NCI-H1930 (cell line): ENCODE results near the gene CTBP2.

Experiments used
- DNase-seq, 2 experiments: peaks; one replicate each; lab custom pipeline; 2025; lab: John Stamatoyannopoulos, UW

Gene CTBP2

DNA sequence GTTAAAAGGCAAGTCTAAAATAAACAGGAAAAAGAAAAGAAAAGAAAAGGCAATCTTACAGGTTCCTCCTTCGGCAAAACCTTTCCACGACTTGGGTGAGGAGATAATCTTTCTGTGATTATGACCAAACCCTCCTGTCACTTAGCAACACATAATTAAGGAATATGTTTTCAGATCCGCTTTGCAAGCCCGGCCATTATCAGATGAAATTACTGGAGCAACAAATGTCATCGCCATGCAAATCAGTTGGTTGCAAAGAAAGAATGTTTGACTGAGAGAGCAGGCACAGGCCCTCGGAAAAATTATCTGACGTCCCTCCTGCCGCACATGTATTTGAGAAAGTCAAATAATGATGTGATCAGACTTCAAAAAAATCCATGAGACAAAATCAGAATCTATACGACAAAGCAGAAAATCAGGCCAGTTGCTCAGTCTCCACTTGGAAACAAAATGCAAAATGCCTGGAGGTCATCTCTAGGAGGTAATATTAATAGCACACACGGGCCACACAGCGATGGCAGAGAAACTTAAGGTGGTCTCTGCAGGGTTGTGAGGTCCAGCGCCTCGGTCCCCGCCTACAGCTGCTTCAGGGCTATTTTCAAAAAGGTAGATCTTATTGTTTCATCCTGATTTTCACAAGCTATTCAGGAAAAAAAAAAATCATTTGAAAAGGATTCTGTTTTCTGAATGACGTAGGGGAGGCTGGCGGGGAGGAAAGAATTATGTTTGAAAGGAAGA lies 135.7 kb downstream of the CTBP2 start:
- no peak for DNase-seq

DNA sequence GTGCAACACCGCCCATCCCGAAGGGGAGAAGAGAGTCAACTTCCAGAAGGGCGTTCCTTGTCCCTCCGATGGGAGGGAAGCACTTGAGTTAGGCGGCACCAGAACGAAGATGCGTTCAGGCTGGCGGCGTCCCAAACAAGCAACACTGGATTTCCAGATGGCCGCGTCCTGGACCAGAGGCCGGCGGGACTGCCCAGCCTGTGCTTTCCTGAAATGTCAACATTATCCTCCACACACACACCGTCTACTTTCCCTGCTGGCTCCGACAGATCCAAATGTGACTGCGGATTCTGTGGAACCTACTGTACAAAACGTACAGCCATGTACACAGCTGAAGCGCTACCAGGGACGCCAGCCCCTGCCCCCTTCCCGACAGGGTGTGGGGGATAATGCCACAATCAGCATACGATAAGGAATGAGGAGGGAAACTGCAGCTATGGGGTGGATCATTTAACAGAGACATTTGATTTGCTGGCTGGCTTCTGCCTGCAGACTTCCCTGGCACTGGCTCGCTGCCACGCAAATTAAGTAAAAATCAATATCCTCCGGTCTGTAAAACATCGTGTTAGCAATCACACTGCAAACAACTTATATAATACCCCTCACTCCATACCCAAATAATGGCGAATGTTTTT lies 136.4 kb downstream of the CTBP2 start:
- DNase-seq = no peak

DNA sequence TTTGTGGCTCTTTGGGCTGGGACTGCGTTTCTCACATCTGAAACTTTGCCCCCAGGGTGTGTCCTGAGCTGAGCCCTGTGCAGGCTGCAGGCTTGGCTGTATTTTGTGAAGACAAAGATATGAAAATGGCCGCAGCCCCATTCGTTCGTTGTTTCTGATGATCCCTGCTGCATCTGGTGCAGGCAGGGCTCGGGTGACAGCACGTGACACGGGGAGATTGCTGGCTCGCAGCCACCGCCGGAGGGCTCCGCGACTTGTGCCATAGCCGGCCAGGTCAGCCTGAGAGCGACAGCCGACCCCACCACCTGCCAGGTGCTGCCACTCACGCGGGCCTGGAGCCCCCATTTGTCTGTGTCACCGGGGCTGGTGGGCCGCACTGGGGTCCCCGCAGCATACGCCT lies 137.1 kb downstream of the CTBP2 start:
- DNase-seq = no peak

DNA sequence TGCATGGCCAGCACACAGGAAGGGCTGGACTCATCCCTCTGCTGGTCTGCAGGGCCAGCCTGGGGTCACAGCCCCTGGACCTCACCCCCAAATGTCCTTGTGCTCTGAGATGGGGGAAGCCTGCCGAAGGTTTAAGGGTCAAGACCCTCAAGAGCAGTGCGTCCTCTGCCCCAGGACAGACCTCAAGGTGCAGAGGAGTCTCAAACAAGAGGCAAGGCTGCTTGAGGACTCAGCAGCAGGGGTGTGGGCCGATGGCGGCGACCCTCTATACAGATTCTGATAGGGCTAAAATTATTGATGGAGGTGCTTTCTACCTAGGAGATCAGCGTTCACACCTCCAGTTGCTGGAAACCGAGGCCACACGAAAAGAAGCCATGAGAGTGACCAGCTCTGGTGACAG lies 137.7 kb downstream of the CTBP2 start:
- DNase-seq = no peak

DNA sequence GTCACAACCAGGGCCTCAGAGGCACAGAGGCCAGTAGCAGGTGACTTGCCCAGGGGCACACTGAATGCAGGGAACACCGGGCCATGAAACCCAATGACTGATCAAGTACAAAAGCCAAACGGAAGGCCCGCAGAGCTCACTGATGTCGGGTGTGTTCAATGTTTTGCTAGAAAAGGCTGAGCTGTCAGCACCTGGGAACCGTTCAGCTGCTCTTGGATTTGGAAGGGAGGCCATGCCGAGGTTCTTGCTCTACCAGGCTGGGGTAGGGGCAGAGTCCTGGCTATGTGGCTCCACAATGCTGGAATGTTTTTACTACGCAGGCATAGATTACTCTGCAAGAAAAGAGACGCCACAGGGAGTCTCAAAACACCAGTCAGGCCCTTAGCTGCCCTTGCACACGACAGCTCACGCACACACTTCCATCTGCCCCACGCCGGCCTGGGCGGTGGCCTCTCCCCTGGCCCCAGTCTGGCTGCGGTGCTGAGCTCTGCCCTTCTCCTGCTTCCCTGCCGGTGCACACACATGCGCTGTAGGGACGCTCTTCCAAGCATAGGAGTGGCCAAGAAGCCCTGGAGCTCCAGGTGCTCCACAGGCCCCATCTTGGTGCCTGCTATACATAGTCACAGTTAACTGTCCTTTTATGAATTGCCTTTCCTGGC lies 138.5 kb downstream of the CTBP2 start:
- DNase-seq = no peak

DNA sequence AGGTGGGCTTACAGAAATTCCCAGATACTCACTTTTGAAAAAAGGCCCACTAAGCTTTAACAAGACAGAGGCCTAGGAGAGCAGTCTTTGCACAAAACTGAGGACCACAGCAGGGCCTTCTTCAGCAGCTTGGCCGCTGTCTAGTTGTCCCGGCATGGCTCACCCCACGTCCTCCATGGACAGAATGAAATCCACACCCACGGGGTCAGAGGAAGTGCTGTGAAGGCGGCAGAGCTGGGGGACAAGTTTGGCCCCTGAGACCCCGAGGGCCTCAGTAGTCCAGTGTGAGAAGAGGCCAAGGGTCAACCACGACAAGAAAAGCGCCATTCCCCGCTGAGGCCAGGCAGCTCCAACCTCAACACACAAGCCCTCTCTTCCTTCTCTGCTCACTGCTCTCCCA lies 139.5 kb downstream of the CTBP2 start:
- DNase-seq = no peak

DNA sequence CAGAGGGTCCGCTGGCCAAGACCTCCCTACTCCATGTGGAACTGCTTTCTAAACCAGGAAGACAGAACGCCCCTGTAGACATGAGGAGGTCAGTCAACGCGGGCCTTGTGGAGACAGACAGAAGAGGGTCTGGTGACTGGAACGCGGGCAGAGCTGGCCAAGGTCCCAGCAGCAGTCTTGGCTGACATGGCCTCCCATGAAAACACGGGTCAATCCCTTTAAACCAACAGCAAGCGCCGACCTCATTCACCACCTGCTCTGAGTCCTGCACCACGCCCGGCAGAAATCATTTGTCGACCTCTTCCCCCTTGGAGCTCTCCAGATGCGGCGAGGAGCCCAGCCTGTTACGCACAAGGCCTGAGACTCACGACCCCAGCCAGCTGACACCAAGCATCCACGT lies 140.0 kb downstream of the CTBP2 start:
- DNase-seq = no peak

DNA sequence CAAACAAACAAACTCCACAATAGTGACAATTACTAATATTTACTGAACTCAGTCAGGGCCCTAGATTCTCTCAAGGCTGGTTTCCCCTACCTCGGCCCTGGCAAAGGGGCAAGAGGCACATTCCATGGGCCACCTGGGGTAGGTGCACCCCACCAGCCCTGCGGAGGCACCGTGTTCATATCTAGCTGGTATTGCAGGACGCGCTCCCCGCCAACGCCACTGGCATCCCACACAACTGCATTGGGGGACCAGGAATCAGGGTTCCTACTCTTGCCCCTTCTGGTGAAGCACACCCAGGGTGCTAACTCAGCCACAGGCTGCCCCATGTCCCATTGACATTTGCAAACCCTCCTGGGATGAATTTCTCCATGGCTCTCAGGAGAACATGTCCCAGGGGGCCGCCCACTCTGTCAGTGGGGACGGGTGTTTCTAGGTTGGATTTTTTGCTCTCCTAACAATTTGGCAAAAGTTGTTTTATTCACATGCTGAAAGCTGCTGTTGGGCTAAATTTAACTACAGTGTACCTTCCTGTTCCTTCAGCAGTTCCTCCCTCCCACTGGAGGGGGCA lies 141.7 kb downstream of the CTBP2 start:
- no peak for DNase-seq

DNA sequence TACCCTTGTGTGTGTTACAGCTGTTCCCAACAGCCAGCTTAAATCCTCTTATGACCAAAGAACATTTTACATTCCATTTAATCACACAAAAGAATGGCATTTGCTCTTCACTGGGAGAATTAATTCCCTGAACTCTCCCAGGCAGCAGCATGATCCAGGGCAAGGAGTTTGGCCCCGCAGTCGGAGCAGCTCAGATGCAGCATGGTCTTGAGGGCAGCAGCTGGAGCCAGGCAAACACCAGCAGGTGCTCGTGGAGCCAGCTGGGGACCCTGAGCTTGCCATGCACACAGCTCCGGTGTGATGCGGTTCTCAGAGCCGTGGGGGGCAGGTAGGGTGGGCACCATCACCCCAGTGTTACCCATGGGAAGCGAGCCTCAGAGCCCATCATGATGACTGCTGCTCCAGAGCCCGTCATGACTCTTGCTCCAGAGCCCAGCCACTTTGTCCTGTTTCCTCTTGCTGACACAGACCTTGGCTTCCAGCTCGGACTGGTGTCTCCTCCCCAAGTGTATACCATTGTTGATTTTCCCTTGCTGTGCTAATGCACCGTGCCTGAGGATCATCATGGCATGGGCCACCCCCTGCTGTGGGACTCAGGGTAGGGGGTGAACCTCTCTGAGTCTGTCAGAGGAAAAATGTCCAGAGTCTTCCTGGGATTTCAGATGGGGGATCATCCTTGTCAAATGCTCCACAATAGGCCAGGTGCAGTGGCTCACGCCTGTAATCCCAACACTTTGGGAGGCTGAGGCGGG lies 142.6 kb downstream of the CTBP2 start:
- no peak for DNase-seq

DNA sequence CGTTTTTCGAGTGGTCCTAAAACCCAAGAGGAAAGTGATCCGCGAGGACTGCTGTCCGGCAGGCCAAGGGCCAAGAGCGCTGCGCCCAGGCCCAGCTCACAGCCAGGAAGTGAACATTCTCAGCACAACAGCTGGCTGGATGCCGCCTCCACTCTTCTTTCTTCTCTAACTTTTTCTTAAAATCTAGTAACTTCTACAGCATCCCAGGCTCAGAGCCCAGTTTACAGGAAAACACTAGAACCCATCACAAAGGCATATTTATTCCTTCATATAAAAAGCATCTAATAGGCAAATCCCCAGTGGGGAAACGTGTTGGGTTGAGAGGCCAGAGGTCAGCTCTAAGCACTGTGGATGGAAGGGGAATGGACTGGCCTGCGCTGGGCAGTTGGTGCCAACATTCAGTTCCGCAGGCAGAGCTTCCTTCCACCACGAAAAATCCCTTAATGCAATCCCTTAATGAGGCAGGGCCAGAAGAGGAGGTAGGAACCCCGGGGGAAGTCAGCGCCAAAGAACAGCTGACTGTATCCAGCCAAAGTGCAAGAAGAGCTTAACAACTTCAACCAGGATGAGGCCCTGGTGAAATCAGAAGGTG lies 143.7 kb downstream of the CTBP2 start:
- DNase-seq = no peak

DNA sequence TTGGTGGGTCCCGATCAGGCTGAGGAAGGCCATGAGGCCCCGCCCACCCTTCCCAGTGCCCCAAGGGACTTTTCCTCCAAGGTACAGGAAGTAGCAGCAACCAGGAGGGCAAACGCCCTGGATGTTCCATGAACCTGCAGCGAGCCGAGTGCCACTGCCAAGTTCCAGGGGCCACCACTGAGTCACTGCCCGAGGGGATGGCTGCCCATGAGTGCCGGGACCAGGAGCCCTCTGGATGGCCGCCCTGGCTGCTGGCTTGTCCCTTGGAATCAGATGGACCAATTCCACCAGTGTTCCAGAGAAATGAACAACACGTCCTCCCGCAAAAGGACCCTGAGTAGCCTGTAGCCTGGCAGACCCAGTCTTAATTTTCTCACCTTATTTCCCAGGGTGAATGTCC lies 144.2 kb downstream of the CTBP2 start:
- no peak for DNase-seq

DNA sequence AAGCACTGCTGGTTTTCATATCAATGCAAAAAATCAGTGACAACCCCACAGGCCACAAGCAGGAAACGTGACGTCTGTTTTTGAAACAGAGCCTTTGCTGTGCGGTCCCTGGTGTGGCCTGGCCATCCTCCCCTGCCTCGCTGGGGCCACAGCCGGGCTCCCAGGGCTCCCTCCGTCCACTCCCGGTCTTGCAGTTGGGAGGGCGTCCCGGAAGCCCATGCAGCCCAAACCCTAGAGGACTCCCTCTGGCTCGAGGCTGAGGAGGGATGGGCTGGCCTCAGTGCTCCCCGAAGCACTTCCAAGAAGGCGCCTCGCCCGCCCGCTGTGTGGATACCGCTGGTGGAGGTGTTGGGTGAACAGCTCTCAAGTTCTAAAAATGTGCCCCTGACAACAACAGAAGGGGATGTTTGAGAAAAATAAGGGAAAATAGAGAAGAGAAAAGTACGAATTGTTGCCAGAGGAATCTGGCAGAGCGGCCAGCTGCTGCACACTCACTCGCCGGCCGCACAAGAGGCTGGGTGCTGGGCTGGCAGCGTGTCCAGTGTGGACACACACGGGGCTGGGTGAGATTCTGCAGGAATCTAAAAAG lies 144.9 kb downstream of the CTBP2 start:
- DNase-seq = no peak

DNA sequence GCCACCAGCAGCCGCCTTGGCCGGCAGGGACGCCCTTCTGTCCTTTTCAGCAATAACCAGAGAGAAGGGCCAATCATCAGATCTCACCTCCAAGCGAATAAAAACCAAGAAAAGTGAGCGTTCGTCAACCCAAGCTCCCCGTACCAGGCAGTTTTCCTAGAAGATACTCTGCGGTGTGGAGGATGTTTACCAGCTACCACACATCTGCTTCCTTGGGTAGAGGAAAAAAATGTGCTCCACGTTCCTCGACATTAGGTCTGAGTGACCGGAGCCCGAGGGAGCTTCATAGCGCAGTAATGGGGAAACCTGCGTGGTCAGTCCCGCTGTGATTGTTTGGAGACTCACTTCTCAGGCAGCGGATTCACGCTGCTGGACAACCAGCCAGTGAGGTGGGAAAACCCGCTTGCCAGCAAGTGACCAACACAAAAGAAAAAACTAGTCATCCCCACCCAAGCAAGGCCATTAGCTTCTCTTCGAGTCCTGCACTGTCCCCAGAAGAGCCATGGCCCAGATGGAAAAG lies 145.5 kb downstream of the CTBP2 start:
- DNase-seq = no peak

DNA sequence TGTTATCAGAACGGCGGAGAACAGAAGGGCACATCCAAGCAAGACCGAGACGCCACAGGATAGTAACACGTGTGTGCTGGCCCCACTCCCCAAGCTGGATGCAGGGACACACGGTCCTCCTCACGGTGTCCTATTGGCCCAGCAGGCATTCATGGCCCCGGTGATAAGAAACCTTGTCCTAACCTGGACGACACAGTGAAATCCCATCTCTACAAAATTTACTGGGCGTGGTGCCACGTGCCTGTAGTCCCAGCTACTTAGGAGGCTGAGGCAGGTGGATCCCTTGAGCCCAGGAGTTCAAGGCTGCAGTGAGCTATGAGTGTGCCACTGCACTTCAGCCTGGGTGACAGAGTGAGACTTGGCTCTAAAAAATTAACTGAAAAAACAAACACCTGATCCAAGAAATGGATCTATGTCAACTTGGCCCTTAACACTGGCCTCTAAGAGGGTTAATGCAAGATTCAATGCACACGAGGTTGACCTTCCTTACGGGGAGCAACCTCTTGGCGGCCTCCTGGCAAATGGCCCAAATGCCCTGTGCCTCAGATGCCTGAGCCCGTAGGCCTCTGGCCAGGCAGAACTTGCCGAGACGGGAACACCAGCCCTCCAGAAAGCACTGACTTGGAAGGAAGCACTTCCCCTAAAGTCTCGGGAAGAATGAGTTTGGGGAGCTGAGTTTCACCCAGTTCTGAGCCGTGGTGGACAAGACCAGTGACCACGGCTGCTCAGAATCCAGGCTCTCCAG lies 146.1 kb downstream of the CTBP2 start:
- DNase-seq = no peak

DNA sequence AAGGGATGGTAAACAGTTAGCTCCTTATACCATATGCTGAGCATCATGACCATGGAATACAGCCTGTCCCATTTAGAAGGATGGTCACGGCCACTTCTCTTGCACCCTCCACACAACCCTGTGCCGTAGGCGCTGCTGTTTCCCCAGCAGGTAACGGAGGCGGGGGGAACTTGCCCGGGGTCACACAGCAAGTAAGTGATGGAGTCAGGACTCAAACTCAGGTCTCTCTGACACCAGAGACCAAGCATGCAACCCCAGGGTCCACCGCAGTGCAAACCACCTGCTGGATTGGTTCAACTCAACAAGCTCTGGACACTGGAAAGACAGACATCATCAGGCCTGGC lies 146.9 kb downstream of the CTBP2 start:
- no peak for DNase-seq

DNA sequence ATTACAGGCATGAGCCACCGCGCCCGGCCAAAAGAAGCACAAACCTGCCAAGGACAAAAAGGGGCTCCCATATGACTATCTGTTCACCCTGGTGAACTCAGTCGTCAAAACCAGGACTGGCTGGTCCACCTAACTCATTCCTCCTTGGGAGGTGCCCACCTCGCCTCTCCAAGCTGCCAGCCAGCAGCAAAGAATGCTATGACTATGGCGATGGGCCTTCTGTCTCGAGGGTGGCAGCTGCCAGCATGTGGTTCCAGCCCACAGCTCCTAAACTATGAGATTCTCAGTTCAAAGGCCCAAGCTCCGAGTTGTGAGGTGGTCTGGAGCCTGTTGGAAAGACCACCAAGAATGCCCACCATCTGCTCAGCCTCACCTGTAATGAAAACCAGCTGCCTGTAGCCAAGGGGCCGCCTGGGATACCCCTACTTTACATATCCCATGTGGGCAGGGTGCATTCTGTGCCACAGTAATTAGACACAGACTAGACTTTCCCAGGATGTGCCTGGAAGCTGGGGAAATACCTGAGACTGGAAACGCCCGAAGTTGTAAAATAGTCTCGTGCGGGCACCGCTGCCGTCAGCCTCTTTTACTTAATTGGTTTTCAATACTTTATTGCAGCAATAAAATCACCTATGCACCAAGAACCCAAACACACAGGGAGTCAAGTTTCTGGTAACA lies 147.4 kb downstream of the CTBP2 start:
- DNase-seq = no peak

DNA sequence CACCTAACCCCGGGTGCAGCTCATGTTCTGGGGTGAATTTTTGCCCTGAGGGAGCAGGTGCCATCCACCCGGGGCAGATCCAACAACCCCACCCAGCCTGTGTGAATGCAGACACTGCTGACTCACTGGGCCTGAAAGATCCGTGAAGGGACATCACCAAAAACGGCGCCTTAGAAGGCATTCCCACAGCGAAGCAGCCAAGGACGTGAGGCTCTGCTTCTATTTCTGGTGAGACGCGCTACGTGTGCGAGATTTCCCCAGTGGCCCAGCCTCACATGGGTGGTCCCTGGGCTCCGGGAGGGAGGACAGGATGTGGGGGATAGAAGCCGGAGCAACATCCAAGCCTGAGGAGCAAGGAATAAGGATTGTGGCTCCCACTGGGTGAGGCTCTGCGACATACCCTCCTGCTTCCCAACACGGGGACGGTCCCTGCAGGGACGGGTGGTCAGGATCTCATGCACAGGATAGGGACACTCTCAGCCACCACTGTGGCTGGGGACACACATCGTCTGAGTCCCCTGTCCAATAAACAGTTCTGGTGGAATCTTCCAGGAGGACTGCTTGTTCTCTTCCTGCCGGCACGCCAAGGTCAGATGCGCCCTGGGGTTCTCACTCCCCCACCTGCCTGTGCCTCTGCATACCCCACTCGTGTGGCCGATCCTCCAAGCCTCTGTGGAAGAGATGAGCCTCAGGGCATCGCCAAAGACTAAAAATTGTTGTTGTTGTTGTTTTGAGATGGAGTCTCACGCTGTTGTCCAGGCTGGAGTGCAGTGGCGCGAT lies 148.2 kb downstream of the CTBP2 start:
- DNase-seq = no peak

DNA sequence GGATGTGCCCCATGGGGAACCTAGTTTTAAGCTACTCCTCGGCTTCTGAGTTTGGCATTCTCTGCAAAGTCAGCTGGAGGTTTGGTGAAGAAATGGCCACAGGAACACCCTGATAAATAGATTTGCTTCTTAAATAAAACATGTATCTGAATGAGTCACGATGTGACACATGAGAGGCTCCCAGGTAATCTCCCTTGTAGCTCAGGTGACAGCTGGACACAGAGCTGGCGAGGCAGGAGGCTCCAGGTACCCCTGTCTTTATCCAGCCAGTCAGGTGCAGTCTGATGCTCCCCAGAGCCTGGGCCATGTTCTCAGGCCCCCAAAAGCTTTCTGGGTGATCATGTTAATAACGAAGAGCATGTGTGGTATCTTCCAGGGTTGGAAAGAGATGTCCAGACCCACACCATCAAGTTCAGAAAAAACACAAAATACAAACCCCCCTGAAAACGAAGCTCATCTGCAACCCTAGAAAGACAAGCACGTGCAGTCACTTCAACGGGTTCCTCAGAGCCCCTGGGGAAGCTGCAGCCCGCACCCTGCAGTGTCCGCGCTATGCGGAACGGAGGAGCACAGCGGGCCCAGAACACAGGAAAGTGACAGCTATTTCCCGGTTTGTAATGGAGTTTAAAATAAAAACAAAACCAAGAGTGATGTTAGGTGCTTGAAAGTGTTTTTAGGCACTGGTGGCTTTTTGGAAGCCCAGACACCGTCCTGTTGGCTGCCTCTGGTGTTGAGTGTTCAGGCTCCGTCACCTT lies 149.0 kb downstream of the CTBP2 start:
- DNase-seq = no peak

DNA sequence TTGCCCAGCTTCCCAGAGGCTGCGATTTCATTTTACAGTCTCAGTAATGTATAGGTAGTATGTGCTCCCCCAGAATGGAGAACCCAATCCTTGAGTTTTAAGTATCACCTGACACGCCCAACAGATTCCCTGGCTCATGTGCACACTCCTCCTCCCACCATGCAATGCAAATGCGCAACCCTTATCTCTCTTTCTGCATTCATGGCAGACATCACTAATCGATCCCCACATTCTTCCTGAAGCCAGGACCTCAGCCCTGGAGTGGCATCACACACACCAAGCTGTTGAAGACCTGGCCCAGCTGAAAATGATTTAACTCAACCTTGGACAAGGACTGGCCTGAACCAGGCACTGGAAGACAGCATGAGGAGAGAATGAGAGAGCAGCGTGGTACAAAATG lies 150.0 kb downstream of the CTBP2 start:
- no peak for DNase-seq
